ENCODE measurements around the gene MTCH2. TPM values are rescaled to one million over a fixed set of nuclear protein-coding genes. Genes with fewer than 3 reads are reported as not detected.

Gene MTCH2
- total RNA-seq, 6 experiments from 2014 or later, result 132 to 163 (median 143) TPM

DNA sequence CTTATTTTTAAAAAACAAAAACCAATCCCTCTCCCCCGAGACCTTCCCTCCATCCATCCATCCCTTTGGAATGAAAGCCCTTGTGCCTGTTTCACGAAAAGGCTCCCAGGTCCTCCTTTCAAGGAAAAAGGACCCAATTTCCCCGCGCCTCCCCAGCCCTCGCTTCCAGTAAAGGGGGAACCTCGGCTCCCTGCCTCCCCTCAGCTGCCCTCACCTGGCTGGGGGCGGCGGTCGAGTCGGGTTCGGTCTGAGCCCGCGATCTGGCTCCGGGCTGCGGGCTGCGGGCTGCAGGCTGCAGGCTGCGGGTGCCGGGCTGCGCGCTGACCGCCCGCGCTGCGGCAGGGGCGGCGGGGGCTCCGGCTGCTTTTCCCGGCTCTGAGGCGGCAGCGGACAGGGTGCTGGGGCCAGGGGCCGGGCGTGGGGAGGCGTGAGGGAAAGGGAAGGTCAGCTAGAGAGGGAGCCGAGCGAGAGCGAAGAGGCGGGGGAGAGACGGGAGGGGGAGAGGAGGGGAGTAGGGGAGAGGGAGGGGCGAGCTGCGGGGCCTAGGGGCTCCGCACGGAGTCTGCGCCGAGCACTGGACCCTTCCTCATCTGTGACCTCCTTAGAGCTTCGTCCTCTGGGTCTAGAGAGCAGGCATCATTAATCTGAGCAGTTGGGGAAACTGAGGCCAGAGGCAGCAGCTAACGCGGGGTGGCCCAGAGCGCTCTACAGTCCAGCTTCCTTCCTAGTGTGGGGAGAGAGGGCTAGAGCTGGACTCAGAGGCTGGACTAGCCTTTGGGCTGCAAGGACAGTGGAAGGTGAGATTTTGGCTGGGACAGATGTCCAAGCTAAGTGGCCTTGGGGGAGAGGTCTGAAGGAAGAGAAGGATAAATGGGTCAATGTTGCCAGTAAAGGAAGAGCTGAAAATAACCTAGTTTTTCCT is 48.2 kb downstream of the MTCH2 start, which contains the start of gene C1QTNF4:
Gene C1QTNF4, minus strand, starts transcription at position 478 of the 922 bp plus-strand sequence. CDS start 3,601 bp downstream, outside the sequence.
- no peak for DNase-seq
- no peak within 1 kb of the TSS for H3K27ac Mint-ChIP-seq
- TF ChIP-seq, protein P1, sequence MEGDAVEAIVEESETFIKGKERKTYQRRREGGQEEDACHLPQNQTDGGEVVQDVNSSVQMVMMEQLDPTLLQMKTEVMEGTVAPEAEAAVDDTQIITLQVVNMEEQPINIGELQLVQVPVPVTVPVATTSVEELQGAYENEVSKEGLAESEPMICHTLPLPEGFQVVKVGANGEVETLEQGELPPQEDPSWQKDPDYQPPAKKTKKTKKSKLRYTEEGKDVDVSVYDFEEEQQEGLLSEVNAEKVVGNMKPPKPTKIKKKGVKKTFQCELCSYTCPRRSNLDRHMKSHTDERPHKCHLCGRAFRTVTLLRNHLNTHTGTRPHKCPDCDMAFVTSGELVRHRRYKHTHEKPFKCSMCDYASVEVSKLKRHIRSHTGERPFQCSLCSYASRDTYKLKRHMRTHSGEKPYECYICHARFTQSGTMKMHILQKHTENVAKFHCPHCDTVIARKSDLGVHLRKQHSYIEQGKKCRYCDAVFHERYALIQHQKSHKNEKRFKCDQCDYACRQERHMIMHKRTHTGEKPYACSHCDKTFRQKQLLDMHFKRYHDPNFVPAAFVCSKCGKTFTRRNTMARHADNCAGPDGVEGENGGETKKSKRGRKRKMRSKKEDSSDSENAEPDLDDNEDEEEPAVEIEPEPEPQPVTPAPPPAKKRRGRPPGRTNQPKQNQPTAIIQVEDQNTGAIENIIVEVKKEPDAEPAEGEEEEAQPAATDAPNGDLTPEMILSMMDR (IDR thresholded peaks at IDR 0.05), result no peak

GRCh38 chr11:47593492-47593933 is 48.8 kb downstream of the MTCH2 start:
- Mint-ChIP-seq H3K4me3 (no peak overlapping the region), H3K27me3 (ENCODE audit: insufficient read depth) (peaks cover 32% of the 10 kb centered on the region), H3K4me1 (ENCODE audit: low read depth) (no peaks in the 10 kb centered on the region), H3K36me3 (ENCODE audit: low read depth) (no peaks in the 10 kb centered on the region), H3K27ac (no peak overlapping the region), H3K9me3 (no peaks in the 10 kb centered on the region)
- TF ChIP-seq, protein P1 (IDR thresholded peaks at IDR 0.05), result no peak
- no peak for DNase-seq

More for the DNA sequence above, 48.2 kb downstream of the MTCH2 start, which contains the start of gene C1QTNF4:
- H3K4me3 Mint-ChIP-seq, result no peak within 1 kb of the TSS
- H3K36me3 Mint-ChIP-seq (ENCODE audit: low read depth), result no peaks in the 10 kb centered on the region
- 0 out of 2 replicates have a peak, but pooled peaks cover 1% of the 10 kb centered on the region for H3K4me1 Mint-ChIP-seq (ENCODE audit: low read depth)
- H3K9me3 Mint-ChIP-seq, result no peaks in the 10 kb centered on the region
- H3K27me3 Mint-ChIP-seq (ENCODE audit: insufficient read depth), result peaks cover 29% of the 10 kb centered on the region

DNA sequence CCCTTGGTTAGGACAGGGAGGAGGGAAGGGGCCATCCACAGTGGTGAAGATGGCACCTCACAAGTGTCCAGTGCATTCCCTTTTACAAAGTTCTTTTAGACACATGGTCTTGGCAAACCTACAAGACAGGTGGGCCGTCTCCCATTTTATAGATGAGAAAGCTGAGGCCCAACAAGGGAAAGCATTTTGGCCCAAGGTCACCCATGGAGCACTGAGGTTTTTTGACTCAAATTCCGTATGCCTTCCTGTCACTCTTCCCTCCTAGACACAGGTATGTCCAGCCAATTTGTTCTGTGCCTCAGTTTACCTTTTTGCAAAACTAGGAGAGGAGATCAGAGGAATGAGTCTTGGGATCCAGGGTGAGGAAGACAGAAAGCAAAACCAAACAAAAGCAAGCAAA is 49.4 kb downstream of the MTCH2 start:
- no peaks in the 10 kb centered on the region for H3K36me3 Mint-ChIP-seq (ENCODE audit: low read depth)
- no peaks in the 10 kb centered on the region for H3K9me3 Mint-ChIP-seq
- peaks cover 32% of the 10 kb centered on the region for H3K27me3 Mint-ChIP-seq (ENCODE audit: insufficient read depth)
- TF ChIP-seq, protein P1 (IDR thresholded peaks at IDR 0.05), result no peak
- H3K27ac Mint-ChIP-seq, result no peak overlapping the region
- H3K4me1 Mint-ChIP-seq (ENCODE audit: low read depth), result no peaks in the 10 kb centered on the region
- no peak overlapping the region for H3K4me3 Mint-ChIP-seq
- no peak for DNase-seq

GRCh38 chr11:47592251-47592650 is 50.1 kb downstream of the MTCH2 start:
- TF ChIP-seq, protein P1 (IDR thresholded peaks at IDR 0.05), result no peak
- peaks cover 32% of the 10 kb centered on the region for H3K27me3 Mint-ChIP-seq (ENCODE audit: insufficient read depth)
- H3K27ac Mint-ChIP-seq, result no peak overlapping the region
- no peaks in the 10 kb centered on the region for H3K9me3 Mint-ChIP-seq
- no peak for DNase-seq
- no peaks in the 10 kb centered on the region for H3K4me1 Mint-ChIP-seq (ENCODE audit: low read depth)
- H3K4me3 Mint-ChIP-seq, result no peak overlapping the region
- H3K36me3 Mint-ChIP-seq (ENCODE audit: low read depth), result no peaks in the 10 kb centered on the region

DNA sequence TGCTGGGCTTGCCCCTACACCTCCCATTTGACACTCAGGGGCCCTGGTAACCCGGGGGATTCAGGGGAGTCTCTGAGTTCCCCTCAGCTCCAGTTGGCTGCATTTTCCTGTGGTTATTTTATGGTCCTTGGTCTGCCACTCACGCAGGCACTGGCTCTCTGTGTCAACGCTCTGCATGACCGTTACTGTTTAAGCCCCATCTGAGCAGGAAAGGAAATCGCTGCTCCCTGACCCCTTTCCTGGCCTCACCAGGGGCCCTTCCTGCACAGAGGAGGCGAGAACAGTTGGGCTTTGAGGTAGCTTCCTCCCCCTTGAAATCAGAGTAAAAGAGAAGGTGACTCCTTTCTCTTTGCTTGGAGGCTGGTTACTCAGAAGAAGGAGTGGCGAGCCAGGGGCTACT is 50.6 kb downstream of the MTCH2 start:
- Mint-ChIP-seq H3K27ac (no peak overlapping the region), H3K27me3 (ENCODE audit: insufficient read depth) (peaks cover 32% of the 10 kb centered on the region), H3K4me3 (no peak overlapping the region), H3K36me3 (ENCODE audit: low read depth) (no peaks in the 10 kb centered on the region), H3K4me1 (ENCODE audit: low read depth) (no peaks in the 10 kb centered on the region), H3K9me3 (no peaks in the 10 kb centered on the region)
- TF ChIP-seq, protein P1 (IDR thresholded peaks at IDR 0.05), result no peak
- no peak for DNase-seq
